Measurements from ENCODE around the gene TSPEAR.

GRCh38 chr21:44701541-44701940 is 9.8 kb downstream of the TSPEAR start:
- no peak for TF ChIP-seq FOXP4 (CRISPR knock-in tag; IDR thresholded peaks at IDR 0.05)
- TF ChIP-seq ATF3 (CRISPR knock-in tag; conservative IDR thresholded peaks at IDR 0.05), result no peak
- no peak for TF ChIP-seq CTCF (IDR thresholded peaks at IDR 0.05)
- no peak for TF ChIP-seq ZNF532 (CRISPR knock-in tag; IDR thresholded peaks at IDR 0.05; ENCODE audit: borderline replicate concordance)
- TF ChIP-seq ZBTB21 (CRISPR knock-in tag; IDR thresholded peaks at IDR 0.05; ENCODE audit: borderline replicate concordance), result no peak
- no peak for TF ChIP-seq ZNF219 (CRISPR knock-in tag; IDR thresholded peaks at IDR 0.05; ENCODE audit: borderline replicate concordance)
- no peak for TF ChIP-seq ATF1 (CRISPR knock-in tag; IDR thresholded peaks at IDR 0.05)
- no peak for TF ChIP-seq HMGXB4 (CRISPR knock-in tag; IDR thresholded peaks at IDR 0.05)
- no peak for TF ChIP-seq E2F1 (CRISPR knock-in tag; IDR thresholded peaks at IDR 0.05)
- TF ChIP-seq NR2C2 (CRISPR knock-in tag; IDR thresholded peaks at IDR 0.05), result no peak
